Germinal center (tissue), 1 donor: Measurements from ENCODE around the gene UBTD2.
"Not testable (repeated sequence)": the region's sequence is repeated elsewhere in the genome, so short reads cannot be mapped to it uniquely, and the experiment has no call there.

Experiments
- DNase-seq: peaks from one replicate; pipeline ENCODE4 v3.0.0; 2012; ENCODE audit warnings: mixed read lengths, low spot score

UBTD2 gene, protein sequence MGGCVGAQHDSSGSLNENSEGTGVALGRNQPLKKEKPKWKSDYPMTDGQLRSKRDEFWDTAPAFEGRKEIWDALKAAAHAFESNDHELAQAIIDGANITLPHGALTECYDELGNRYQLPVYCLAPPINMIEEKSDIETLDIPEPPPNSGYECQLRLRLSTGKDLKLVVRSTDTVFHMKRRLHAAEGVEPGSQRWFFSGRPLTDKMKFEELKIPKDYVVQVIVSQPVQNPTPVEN

DNA sequence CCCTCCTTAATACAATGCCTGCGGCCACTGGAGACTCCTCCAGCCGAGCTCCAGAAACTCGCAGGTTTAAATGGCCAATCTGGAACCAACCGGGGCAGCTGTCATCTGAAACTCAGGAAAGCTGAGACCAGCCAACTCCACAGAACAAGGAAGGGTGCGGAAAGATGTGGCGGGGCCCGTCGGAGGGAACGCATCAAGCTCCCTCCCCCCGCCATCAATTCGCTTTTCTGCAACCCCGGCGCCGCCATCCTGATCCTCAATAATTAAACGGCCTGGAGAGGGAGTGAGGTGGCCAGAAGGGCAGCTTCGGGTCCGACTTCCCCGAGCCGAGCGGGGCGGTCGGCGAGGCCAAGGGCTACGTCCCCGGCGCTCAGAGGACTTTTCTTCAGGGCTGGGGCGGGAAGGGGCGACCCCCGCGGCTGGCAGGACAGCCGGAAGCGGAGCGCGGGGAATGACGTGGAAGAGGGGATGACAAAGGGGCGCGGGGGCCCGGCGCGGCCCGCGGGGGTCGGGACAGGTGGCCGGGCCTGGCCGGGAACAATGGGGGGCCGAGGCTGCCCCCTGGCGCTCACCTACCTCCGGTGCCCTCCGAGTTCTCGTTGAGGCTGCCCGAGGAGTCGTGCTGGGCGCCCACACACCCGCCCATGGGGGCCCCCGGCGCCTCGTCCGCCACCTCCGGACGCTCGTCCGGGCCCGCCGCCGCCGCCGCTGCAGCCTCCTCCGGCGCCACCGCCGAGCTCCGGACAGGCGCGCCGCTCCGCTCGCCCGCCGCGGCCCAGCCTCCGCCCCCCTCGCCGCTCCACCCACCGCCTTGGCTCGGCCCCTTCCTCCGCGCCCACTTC, at the start of gene UBTD2:
Gene UBTD2, minus strand, starts transcription at position 745 of the 842 bp plus-strand sequence. Its CDS starts 99 bp downstream, at position 646.
- peak; percentile 91 for DNase-seq

DNA sequence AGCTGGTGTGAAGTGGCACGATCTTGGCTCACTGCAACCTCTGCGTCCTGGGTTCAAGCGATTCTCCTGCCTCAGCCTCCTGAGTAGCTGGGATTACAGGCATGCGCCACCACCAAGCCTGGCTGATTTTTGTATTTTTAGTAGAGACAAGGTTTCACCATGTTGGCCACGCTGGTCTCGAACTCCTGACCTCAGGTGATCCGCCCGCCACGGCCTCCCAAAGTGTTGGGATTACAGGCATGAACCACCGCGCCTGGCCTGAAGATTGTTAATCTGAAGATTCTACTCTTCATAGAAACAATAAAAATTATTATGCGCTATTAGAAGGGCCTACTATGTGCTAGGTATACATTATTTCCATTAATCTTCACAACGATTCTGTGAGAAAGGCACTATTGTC, 43.3 kb upstream of the UBTD2 start:
- not testable (repeated sequence) for DNase-seq

DNA sequence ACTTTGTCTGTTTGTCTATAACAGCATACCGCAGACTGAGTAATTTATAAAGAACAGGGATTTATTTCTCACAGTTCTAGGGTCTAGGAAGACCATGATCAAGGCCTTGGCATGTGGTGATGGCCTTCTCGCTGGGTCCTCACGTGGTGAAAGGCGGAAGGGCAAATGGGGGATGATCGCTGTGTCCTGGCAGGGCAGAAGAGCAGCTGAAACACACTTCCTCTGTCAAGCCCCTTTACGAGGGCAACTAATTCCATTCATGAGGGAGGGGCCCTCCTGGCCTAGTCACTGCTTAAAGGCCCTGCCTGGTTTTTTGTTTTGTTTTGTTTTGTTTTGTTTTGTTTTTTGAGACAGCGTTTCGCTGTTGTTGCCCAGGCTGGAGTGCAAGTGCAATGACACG, 41.9 kb upstream of the UBTD2 start:
- no peak for DNase-seq

DNA sequence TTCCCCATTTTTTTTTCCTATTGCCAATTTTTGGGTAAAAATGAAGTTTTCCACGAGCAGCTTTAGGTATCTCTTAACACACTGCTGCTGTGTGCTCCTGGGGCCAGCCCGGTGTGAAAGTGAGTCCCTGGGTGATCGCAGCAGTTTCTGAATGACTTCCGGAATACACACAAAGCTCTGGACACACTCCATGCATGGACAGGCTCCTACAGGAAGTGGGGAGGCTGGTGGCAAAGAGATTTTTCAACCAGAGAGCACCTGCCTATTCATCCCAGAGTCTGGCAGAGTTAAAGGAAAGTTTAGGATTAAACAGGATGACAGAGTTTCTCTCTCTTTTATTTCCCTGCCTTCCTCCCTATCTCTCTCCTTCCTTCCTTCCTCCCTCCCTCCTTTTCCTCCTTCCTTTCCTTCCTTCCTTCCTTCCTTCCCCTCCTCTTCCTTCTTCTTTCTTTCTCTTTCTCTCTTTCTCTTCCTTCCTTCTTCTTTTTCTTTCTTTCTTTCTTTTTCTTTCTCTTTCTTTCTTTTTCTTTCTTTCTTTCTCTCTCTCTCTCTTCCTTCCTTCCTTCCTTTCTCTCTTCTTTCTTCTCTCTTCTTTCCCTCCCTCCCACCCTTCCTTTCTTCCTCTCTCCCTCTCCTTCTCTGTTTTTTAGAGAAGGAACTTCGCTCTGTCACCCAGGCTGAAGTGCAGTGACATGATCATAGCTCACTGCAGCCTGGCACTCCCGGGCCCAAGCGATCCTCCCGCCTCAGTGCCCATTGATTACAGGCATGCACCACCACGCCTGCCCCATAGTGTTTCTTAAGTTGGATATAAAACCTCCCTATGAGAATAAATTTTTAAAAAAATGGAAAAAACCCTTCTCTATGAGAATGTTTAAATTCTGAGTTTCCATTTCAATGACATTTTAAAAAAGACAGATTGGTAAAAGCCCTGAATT, 38.7 kb upstream of the UBTD2 start:
- DNase-seq: peak; percentile 26

DNA sequence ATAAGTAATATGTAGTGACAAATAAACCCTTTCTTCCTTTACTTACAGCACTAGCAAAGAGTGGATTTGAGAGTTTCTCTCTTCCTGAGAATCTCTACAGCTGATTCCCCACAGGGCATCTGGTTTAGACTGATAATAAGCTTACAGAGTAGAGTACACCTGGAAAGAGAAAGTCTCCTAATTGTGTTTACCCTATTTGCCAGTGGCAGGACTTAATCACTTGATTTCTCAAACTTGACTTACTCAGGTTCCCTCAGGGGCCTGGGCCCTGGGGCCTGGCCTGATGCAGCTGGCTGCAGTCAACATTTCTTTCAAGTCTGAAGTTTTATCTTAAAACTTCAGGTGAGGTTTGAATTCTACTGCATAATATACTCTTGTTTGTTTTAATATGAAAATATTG, 38.0 kb upstream of the UBTD2 start:
- DNase-seq: no peak

DNA sequence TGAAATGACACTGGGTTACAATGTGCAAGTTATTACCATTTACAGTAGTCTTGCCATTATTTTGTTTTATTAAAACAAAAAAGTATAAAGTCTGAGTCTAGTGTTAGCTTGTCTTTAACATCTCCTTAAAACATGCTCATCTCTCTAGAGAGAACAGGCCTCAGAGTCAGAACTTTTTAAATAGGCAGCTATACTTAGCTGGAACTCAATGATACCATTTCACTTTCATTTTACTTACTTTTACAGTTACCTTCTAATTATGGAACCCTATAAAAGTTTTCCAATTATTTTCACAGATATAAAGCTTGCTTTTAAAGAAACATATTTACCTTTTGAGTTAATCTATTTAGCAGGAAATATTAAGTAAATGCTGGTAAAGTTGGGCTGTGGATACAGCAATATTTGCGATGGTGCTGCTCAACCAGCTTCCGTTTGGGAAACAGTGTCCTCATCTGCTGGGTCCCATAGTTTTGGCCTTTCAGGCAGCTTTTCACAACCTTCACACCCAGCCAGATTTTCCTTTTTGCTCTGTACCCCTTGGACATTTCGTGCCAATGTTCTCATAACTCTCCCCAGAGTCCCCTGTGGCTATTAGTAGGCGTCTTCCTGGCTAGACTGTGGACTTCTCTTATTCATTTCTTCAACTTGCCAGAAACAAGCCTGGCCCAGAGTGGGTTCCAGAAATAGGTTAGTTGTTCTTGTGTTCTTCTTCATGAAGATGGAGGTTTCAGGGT, 36.3 kb upstream of the UBTD2 start:
- no peak for DNase-seq

DNA sequence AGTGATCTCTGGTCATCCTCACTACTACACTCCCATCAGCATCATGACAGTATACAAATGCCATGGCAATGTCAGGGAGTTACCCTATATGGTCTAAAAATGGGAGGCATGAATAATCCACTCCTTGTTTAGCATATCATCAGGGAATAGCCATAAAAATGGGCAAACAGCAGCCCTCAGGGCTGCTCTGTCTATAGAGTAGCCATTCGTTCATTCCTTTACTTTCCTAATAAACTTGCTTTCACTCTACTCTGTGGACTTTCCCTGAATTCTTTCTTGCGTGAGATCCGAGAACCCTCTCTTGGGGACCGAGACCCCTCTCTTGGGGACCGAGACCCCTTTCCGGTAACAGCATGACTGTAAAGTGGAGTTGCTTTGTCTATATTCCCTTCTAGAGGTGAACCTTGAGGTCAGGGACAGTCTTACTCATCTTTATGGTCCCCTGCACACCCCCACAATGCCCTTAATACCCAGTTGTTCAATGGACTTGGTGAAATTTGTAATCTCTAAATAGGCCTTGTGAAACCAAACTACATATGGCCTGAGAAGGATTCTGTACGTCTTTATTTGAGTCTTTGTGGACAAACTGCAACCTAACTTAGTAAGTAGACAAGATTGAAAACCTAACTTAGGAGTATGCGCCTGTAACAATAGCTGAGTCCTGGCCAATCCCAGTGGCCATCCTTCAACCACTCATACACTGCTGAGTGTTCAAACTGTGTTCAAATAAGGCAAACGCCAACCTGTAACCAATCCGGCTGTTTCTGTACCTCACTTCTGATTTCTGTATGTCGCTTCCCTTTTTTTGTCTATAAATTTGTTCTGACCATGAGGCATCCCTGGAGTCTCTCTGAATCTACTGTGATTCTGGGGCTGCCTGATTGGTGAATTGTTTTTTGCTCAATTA, 32.3 kb upstream of the UBTD2 start:
- DNase-seq: no peak

DNA sequence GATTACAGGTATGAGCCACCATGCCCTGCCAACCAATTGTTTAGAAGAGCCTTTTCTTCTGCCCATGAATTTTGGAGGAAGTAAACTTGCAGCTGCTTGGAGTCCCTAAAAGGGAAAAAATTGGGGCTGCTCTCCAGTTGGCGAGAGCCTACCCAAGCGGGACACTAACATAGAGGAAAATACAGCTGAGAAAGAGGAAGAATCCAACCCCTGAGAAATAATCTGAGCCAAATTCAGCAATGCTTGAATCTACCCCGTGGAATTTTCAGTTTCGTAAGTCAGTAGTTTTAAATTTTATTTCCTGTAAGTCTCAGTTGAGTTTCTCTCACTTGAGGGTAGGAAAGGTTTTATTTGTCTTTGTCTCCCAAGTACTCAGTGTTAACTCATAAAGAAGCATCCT, 30.4 kb upstream of the UBTD2 start:
- no peak for DNase-seq

DNA sequence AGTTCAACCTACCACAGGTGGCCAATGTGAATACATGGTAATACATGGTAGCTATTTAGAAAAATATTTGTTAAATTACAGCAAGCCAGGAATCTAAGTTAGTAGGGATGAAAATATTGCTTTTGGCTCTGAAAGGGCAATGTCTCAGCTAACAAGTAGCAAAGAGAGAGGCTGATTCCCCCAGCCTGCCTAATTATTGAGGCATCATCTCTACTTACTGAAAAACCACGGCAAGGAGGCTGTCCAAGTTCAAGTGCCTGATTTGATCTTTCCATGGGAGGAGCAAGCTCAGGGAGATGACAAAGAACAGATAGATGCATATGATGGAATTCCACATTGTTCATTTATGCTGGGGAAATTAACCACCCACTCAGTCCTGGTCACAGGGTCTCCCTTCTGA, 28.7 kb upstream of the UBTD2 start:
- no peak for DNase-seq

DNA sequence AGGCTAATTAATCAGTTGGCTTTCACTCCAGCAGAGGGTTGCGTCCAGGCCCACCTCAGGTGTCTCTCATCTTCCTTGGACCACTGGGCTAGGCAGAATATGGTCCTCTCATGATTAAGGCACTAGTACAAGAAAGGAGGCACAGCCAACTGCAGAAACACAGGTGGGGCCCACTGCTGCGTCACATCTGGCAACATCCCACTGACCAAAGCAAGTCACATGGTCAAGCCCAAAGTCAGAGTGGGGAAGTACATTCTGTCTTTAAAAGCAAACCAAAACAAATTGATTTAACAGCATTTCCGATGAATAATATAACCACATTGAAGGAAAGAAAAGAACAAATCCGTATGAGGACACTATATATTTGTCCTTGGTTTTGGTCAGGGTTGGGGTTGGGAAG, 28.0 kb upstream of the UBTD2 start:
- no peak for DNase-seq

DNA sequence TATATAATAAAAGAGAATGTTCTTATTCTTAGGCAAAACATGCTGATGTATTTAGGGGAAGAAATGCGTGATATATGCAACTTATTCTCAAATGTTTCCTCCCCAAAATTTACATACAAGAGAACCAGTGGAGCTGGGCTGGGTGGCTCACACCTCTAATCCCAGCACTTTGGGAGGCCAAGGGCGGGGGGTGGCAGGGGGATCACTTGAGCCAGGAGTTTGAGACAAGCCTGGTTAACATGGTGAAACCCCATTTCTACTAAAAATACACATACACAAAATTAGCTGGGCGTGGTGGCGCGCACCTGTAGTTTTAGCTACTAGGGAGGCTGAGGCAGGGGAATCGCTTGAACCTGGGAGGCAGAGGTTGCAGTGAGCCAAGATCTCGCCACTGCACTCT, 27.5 kb upstream of the UBTD2 start:
- no peak for DNase-seq

DNA sequence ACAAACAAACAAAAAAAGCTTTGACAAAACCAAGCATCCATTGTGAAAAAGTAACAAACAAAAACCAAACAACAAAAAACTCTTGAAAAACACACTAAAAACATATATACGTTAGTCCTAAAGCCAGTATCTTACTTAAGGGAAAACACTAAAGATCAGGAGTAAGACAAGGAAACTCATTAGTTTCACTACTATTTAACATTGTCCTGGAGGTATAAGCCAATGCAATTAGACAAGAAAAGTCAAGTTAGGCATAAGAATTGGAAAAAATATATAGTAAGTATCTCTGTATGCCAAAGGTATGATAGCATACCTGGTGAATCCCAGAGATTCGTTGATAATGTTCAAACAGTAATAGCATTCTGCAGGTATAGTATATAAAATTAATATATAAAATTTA, 21.8 kb upstream of the UBTD2 start:
- DNase-seq: no peak

DNA sequence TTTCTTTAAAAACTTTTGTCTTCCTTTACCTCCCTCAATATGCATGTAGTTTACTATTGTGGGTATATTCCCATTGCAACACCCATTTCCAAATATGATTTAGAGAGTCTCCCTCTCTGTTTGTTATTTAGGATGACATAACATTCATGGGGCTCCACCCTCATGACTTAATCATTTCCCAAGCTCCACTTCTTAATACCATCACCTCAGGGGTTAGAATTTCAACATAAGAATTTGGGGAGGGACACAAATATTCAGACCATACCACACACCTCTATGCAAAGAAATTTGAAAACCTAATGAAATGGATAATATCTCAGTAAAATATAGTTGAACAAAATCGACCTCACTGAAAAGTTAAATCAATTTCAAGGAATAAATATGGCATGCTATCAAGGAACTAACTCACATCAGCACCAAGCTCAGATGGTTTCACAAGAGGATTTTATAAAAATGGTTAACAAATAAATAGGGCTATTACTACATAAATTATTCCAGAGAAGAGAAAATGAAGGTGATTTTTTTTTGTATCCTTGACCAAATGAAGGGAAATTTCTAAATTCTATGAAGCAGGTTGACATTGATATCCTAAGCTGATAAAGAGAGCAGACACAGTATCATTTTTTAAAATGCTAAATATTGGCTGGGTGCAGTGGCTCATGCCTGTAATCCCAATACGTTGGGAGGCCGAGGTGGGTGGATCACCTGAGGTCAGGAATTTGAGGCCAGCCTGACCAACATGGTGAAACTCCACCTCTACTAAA, 20.2 kb upstream of the UBTD2 start:
- no peak for DNase-seq

DNA sequence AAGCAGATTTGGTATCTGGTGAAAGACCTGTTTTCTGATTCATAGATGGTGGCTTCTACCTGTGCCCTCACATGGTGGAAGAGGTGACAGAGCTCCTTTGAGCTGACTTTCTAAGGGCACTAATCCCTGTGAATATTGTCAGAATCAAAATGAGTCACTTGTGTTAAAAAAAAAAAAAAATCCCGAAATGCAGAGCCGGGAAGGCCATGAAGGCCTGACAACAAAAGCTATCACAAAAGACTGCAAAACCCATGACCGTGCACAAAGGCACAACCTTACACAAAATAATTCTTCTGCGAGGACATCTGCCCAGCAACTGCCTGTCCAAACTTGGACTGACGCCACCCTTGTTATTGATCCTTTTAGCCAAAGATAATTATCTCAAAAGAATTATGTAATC, 19.6 kb upstream of the UBTD2 start:
- no peak for DNase-seq

DNA sequence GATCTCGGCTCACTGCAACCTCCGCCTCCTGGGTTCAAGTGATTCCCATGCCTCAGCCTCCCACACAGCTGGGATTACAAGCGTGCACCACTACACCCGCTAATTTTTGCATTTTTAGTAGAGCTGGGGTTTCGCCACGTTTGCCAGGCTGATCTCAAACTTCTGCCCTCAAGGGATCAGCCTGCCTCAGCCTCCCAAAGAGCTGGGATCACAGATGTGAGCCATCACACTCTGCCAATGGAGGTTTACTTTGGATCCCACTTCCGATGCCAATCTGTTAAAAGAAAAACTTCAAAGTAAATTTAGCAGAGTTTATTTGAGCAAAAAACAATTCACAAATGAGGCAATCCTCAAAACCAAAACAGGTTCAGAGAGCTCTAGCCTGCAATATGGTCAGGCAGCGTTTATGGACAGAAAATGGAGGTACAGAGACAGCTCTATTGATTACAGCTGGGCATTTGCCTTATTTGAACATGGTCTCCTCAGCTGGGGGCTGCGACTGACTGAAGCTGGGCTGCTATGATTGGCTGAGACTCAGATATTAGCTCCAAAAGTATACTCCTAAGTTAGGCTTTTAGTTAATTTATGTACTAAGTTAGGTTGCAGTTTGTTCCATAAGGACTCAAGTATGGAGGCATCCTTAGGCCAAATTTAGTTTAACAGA, 18.6 kb upstream of the UBTD2 start:
- no peak for DNase-seq

DNA sequence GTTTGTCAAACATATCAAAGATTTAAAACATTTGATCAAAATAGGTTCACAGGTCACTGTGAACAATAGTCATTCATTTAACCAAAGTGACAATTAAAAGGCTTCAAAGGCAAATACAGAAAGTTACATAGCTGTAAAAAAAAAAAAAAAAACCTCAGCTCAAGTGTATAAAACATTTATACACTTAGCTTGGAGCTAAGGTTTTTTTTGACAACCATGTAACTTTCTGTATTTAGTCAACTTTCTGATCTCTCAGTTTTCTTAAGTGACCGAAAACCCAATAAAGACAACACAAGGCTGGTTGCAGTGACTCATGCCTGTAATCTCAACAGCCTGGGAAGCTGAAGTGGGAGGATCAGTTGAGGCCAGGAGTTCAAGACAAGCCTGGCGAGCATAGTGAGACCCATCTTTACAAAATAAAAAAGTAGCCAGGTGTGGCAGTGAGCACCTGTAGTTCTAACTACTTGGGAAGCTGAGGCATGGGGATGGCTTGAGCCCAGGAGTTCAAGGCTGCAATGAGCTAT, 16.4 kb upstream of the UBTD2 start:
- DNase-seq: no peak

DNA sequence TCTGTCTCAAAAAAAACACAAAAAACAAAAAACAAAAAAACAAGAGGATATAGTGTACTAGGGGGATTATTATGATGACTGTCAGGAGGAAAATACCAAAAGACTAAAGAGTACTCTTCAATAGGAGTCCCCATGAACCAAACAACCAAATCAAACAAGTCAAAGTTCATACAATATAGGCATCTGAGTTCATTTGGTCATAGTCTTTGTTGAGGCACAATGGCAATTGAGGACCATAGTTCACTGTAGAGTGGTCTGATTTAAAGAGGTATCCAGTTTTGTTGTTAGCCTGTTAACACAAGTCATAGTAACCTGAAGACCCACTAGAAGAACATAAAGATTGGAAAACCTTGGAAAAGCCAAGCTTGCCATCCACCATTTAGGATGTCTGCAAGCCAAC, 11.3 kb upstream of the UBTD2 start:
- no peak for DNase-seq

DNA sequence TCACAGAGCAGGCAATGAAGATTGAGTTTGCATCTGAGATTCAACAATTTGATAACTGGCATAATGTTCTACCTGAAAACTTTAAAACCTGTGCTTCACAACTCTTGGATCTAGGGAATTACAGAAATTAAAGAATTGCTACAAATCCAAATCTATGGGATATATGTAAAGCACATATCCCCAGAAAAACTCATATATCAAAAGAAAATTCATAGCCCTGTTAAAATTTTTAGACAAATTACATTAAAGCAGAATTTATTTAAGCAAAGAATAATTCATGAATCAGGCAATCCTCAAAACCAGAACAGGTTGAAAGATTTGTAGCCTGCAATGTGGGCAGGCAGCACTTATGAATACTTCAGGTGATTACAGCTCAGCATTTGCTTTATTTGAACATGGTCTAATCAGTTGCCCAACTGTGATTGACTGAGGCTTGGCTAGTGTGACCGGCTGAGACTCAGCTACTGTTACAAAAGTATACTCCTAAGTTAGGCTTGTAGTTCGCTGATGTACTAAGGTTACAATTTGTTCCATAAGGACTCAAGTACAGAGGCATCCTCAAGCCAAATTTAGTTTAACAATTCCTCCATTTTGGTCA, 10.3 kb upstream of the UBTD2 start:
- DNase-seq: no peak
